Nephron (organoid): ENCODE data around the gene TMCO4.

ENCODE experiments used
- H3K27ac Mint-ChIP-seq, 3 experiments: 2 replicates each; pipeline ENCODE4 v1.8.0; 2020; ENCODE audit warnings: mixed read lengths in 3 of 3, mild to moderate bottlenecking in 2 of 3, moderate library complexity in 1 of 3
- H3K27me3 Mint-ChIP-seq: 2 replicates; pipeline ENCODE4 v1.8.0; 2021; ENCODE audit warnings: low read depth, mild to moderate bottlenecking, moderate library complexity, mixed read lengths
- H3K36me3 Mint-ChIP-seq: 2 replicates; pipeline ENCODE4 v1.8.0; 2020; ENCODE audit warnings: low read depth, mixed read lengths
- H3K4me1 Mint-ChIP-seq: 2 replicates; pipeline ENCODE4 v1.8.0; 2020; ENCODE audit warnings: mixed read lengths
- H3K4me3 Mint-ChIP-seq, 3 experiments: 2 replicates each; pipeline ENCODE4 v1.8.0; 2020; ENCODE audit warnings: mild to moderate bottlenecking in 3 of 3, mixed read lengths in 3 of 3, moderate library complexity in 2 of 3
- H3K9me3 Mint-ChIP-seq: 2 replicates; pipeline ENCODE4 v1.8.0; 2020; ENCODE audit warnings: mixed read lengths
- TF ChIP-seq, protein P1 (sequence below), 3 experiments: fragments of 200-600 bp; sonication (generic); IDR thresholded peaks; one replicate each; pipeline ENCODE4 v1.5.0; 2021; ENCODE audit warnings: antibody characterized with exemption in 3 of 3; ENCODE audit not compliant: unreplicated experiment in 3 of 3

TMCO4 gene

DNA sequence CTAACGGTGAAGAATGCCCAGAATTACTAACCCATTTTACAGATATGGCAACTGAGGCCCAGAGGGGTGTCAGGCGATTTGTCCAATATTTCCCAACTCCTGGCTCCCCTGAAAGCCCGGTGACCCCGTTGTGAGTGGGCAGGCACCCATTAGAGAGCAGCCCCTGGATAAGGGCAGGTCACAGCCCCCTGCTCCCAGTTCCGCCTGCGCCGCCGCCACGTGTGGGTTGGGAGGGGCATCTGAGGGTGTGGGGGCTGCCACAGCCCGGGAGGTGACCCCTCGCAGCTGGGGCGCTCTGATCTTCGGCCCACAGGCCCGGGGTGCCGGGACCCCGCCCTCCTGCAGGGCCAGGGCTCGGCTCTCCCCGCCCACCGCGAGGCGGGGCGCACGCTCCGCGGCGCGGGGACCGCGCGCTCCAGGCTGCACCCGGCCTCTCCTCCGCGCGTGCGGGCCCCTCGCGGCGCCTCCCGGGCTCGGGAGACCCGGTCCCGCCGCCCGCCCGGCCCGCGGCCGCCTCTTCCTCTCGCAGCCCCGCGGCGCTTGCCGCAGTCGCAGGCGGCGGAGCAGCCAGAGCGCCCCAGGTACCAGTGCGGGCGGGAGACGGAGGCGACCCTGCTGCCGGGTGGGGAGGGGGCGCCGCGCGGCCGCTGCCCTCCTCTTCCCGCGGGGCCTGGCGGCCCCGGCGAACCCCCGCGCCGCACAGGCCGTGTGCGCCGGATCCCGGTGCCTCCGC lies 135.1 kb downstream of the TMCO4 start, which contains the start of gene HTR6:
Gene HTR6, plus strand, starts transcription at position 423 of the 733 bp plus-strand sequence. CDS start 879 bp downstream, outside the sequence.
- H3K4me1 Mint-ChIP-seq, result peaks cover 2% of the 10 kb centered on the region
- peaks cover 89% of the 10 kb centered on the region for H3K27me3 Mint-ChIP-seq
- no peaks in the 10 kb centered on the region for H3K36me3 Mint-ChIP-seq
- no peaks in the 10 kb centered on the region for H3K9me3 Mint-ChIP-seq
- H3K27ac Mint-ChIP-seq, result no peak within 1 kb of the TSS
- peak within 1 kb of the TSS in 2 of 3 experiments; percentile 48 to 75 for H3K4me3 Mint-ChIP-seq
- TF ChIP-seq, protein P1, sequence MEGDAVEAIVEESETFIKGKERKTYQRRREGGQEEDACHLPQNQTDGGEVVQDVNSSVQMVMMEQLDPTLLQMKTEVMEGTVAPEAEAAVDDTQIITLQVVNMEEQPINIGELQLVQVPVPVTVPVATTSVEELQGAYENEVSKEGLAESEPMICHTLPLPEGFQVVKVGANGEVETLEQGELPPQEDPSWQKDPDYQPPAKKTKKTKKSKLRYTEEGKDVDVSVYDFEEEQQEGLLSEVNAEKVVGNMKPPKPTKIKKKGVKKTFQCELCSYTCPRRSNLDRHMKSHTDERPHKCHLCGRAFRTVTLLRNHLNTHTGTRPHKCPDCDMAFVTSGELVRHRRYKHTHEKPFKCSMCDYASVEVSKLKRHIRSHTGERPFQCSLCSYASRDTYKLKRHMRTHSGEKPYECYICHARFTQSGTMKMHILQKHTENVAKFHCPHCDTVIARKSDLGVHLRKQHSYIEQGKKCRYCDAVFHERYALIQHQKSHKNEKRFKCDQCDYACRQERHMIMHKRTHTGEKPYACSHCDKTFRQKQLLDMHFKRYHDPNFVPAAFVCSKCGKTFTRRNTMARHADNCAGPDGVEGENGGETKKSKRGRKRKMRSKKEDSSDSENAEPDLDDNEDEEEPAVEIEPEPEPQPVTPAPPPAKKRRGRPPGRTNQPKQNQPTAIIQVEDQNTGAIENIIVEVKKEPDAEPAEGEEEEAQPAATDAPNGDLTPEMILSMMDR (IDR thresholded peaks at IDR 0.05; ENCODE audit: unreplicated experiment in 3 of 3), result no peak

GRCh38 chr1:19662313-19662712 lies 137.4 kb downstream of the TMCO4 start:
- H3K36me3 Mint-ChIP-seq, result no peaks in the 10 kb centered on the region
- no peak overlapping the region for H3K27ac Mint-ChIP-seq
- no peaks in the 10 kb centered on the region for H3K9me3 Mint-ChIP-seq
- TF ChIP-seq, protein P1 (IDR thresholded peaks at IDR 0.05; ENCODE audit: unreplicated experiment in 3 of 3), result no peak
- H3K4me3 Mint-ChIP-seq, result no peak overlapping the region
- H3K4me1 Mint-ChIP-seq, result peaks cover 5% of the 10 kb centered on the region
- peaks cover 72% of the 10 kb centered on the region for H3K27me3 Mint-ChIP-seq

DNA sequence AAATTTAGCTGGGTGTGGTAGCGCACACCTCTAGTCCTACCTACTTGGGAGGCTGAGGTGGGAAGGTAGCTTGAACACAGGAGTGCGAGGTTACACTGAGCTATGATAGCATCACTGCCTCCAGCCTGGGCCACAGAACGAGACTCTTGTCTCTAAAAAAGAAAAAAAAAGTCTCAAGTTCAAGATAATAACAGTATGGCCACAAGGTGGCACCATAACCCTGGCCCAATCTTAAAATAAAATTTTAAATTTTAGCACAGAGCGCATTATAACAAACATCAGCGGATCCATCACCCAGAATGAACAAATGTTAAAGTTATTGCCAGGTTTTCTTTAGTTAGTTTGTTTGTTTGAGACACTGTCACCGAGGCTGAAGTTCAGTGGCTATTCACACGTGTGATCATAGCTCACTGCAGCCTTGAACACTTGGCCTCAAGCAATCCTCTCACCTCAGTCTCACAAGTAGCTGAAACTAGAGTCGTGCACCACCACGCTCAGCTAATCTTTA lies 137.9 kb downstream of the TMCO4 start:
- Mint-ChIP-seq H3K27me3 (peaks cover 67% of the 10 kb centered on the region), H3K27ac (no peak overlapping the region), H3K4me1 (peaks cover 5% of the 10 kb centered on the region)

DNA sequence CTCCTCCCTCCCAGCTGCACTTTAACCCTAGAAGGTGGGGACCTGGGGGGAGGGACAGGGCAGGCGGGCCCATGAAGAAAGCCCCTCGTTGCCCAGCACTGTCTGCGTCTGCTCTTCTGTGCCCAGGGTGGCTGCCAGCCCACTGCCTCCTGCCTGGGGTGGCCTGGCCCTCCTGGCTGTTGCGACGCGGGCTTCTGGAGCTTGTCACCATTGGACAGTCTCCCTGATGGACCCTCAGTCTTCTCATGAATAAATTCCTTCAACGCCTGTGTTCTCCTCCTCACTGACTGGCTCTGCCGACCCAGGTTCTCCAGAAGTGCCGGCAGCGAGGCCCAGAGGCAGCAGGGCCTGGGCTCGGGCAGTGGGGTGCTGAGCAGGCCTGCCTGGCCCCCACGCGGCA lies 141.5 kb downstream of the TMCO4 start:
- no peaks in the 10 kb centered on the region for H3K9me3 Mint-ChIP-seq
- peaks cover 11% of the 10 kb centered on the region for H3K4me1 Mint-ChIP-seq
- no peak overlapping the region for H3K4me3 Mint-ChIP-seq
- TF ChIP-seq, protein P1 (IDR thresholded peaks at IDR 0.05; ENCODE audit: unreplicated experiment in 3 of 3), result no peak
- peaks cover 38% of the 10 kb centered on the region for H3K27me3 Mint-ChIP-seq
- H3K36me3 Mint-ChIP-seq, result peaks cover 4% of the 10 kb centered on the region
- H3K27ac Mint-ChIP-seq, result no peak overlapping the region

More for the DNA sequence above, 137.9 kb downstream of the TMCO4 start:
- no peaks in the 10 kb centered on the region for H3K36me3 Mint-ChIP-seq
- H3K4me3 Mint-ChIP-seq, result no peak overlapping the region
- TF ChIP-seq, protein P1 (IDR thresholded peaks at IDR 0.05; ENCODE audit: unreplicated experiment in 3 of 3), result peak; percentile 75 to 84 (median 80)
- no peaks in the 10 kb centered on the region for H3K9me3 Mint-ChIP-seq

- Mint-ChIP-seq H3K36me3 (peaks cover 4% of the 10 kb centered on the region), H3K4me1 (peaks cover 11% of the 10 kb centered on the region), H3K9me3 (no peaks in the 10 kb centered on the region), H3K27ac (no peak overlapping the region), H3K27me3 (peaks cover 31% of the 10 kb centered on the region), H3K4me3 (no peak overlapping the region)
- TF ChIP-seq, protein P1 (IDR thresholded peaks at IDR 0.05; ENCODE audit: unreplicated experiment in 3 of 3), result no peak
These were observed 142.2 kb downstream of the TMCO4 start for GRCh38 chr1:19657511-19657910.
